NB4 (cell line): ENCODE data around the gene MPHOSPH8.
"Not testable (repeated sequence)": the region's sequence is repeated elsewhere in the genome, so short reads cannot be mapped to it uniquely, and the experiment has no call there.

Source experiments
- CTCF ChIP-seq: IDR thresholded peaks from one replicate; pipeline ENCODE4 v1.5.1; 2012; ENCODE audit warnings: low read depth, low read length
- MAX ChIP-seq: IDR thresholded peaks from 2 replicates; pipeline ENCODE4 v1.6.1; 2011; ENCODE audit warnings: low read depth, low read length
- POLR2A ChIP-seq: IDR thresholded peaks from 2 replicates; pipeline ENCODE4 v1.6.1; 2011; ENCODE audit warnings: mild to moderate bottlenecking; ENCODE audit not compliant: insufficient read length; ENCODE audit errors: extremely low read depth

- TF ChIP-seq CTCF, MAX, POLR2A: not testable (repeated sequence)
These were observed 67.5 kb downstream of the MPHOSPH8 start for GRCh38 chr13:19700963-19701362.
